Pancreas (tissue), 10 donors: ENCODE results near the gene TMED1. TPM values are rescaled to one million over a fixed set of nuclear protein-coding genes. Genes with fewer than 3 reads are reported as not detected.

Experiments
- ATAC-seq, 4 donors: fragments of 200-7000 bp; cut with Tn5 transposase; one replicate each; pipeline versions ENCODE4 v1.8.0 to v1.9.1; 2020; ENCODE audit warnings: mild to moderate bottlenecking in 4 of 4, moderate library complexity in 4 of 4
- DNase-seq, 6 donors: peaks; one replicate each; pipeline ENCODE4 v3.0.0-alpha.2; 2020
- FAIRE-seq: peaks from 2 replicates; lab custom pipeline; 2012; peaks lifted over from hg19 to GRCh38; lab: Jason Lieb, UNC
- H3K27ac ChIP-seq, 4 donors: fragments of 200-600 bp; sonication (generic); 1 replicate in 3 of 4; 2 replicates in 1 of 4; pipeline versions ENCODE4 v1.5.0 to v1.8.0; 2020
- H3K27me3 ChIP-seq, 4 donors: fragments of 200-600 bp; one replicate each; pipeline ENCODE4 v1.8.0; 2021
- H3K36me3 ChIP-seq, 3 donors: fragments of 200-600 bp; sonication (generic) in 1 of 3; one replicate each; pipeline versions ENCODE4 v1.5.0 to v1.8.0; 2020 to 2021
- H3K4me1 ChIP-seq, 3 donors: fragments of 200-600 bp; one replicate each; pipeline ENCODE4 v1.8.0; 2021
- H3K4me3 ChIP-seq, 4 donors: fragments of 200-600 bp; sonication (generic) in 2 of 4; one replicate each; pipeline versions ENCODE4 v1.5.0 to v1.8.0; 2020 to 2021
- H3K9me3 ChIP-seq, 4 donors: fragments of 200-600 bp; one replicate each; pipeline ENCODE4 v1.8.0; 2021
- CTCF ChIP-seq, 4 donors: fragments of 200-600 bp; sonication (generic) in 3 of 4; IDR thresholded peaks; one replicate each; pipeline versions ENCODE4 v1.5.0 to v1.8.0; 2021; ENCODE audit warnings: antibody characterized with exemption in 4 of 4
- WGBS, 2 donors: extraction: QIAGEN DNeasy Blood & Tissue Kit; methylation state at CpG; one replicate each; pipeline ENCODE4 v1.1.7; 2013; 5-methylcytosine and 5-hydroxymethylcytosine counted together
- intact Hi-C, 3 donors: fragments of 100-400 bp; cut with DNase I; formaldehyde crosslinking; loops; one replicate each; pipeline versions ENCODE4 v1.11.1 to v1.14.2; 2022
- polyA plus RNA-seq, 2 donors: library from polyadenylated mRNA; stranded (reverse); fragments of 200-250 nt; gene quantifications; one replicate each; pipeline ENCODE4 v1.2.3, GENCODE V29; 2013
- total RNA-seq, 6 donors: library from RNA; stranded (reverse); fragmentation: NEBNext Ultra II Directional in 4 of 6; extraction: Animal tissue kit (Norgen Biotek cat#: 25700) in 4 of 6; gene quantifications; one replicate each; pipeline versions ENCODE4 v1.2.1 to v1.2.4, GENCODE V29; 2021 to 2023
- donor health status: healthy with polysubstance abuse.
- donor health status: DM: no; HTN: no; CAD: no; lungs with moderate emphysema.
- donor health status: DM: no; HTN: no; CAD: no.
- donor health status: control.
- donor health status: control.
- donor health status: Bipolar disorder and iron deficiency.
- donor health status: DM: yes; HTN: yes; CAD: no.
- donor health status: DM: no; HTN: no; CAD: no.
- donor health status: DM: no; HTN: no; CAD: no.
- donor health status: DM: yes; HTN: yes; CAD: no.

TMED1 gene
- total and polyA plus RNA-seq, 8 donors: 13.6 to 32.3 (median 20.4) TPM

GRCh38 chr19:10831987-10832938 is 3.7 kb downstream of the TMED1 start:
- Histone ChIP-seq H3K36me3 (peaks cover 0 to 30% (median 2%) of the 10 kb centered on the region in 3 donors), H3K27me3 (no peaks in the 10 kb centered on the region)

GRCh38 chr19:10830931-10831779 is 4.9 kb downstream of the TMED1 start:
- DNase-seq (peak in 1 of 6 donors; percentile 76), ATAC-seq (no peak), FAIRE-seq (no peak)
- intact Hi-C loops: loop anchor here in 1 of 3 donors (10.0 kb wide), 1 partner anchor 116 kb away; the partner anchor contains the start of gene DNM2
- no peaks in the 10 kb centered on the region for H3K27me3 ChIP-seq
- H3K36me3 ChIP-seq: peaks cover 0 to 40% (median 2%) of the 10 kb centered on the region in 3 donors
- TF ChIP-seq CTCF (IDR thresholded peaks at IDR 0.05): no peak
- no peak overlapping the region for H3K27ac ChIP-seq
- no peaks in the 10 kb centered on the region for H3K9me3 ChIP-seq
- 84 to 89% methylated on average over 31 to 33 of the region's 33 CpGs for WGBS, 2 donors
- H3K4me3 ChIP-seq: no peak overlapping the region
- no peaks in the 10 kb centered on the region for H3K4me1 ChIP-seq

More at GRCh38 chr19:10831987-10832938, 3.7 kb downstream of the TMED1 start:
- TF ChIP-seq CTCF (IDR thresholded peaks at IDR 0.05): no peak
- FAIRE-seq (no peak), ATAC-seq (no peak), DNase-seq (peak in 1 of 6 donors; percentile 59)
- Histone ChIP-seq H3K4me1 (no peaks in the 10 kb centered on the region), H3K27ac (no peak overlapping the region), H3K4me3 (no peak overlapping the region), H3K9me3 (no peaks in the 10 kb centered on the region)
- WGBS, 2 donors: 81 to 83% methylated on average over 28 of the region's 28 CpGs
- intact Hi-C loops: loop anchor here in 1 of 3 donors (10.0 kb wide), 1 partner anchor 117 kb away; the partner anchor contains the start of gene DNM2

GRCh38 chr19:10830370-10830769 is 5.6 kb downstream of the TMED1 start:
- H3K27me3 ChIP-seq: no peaks in the 10 kb centered on the region
- no peaks in the 10 kb centered on the region for H3K9me3 ChIP-seq
- intact Hi-C loops: loop anchor here in 1 of 3 donors (10.0 kb wide), 1 partner anchor 116 kb away; the partner anchor contains the start of gene DNM2
- ATAC-seq (no peak), FAIRE-seq (no peak), DNase-seq (peak in 1 of 6 donors; percentile 58)
- WGBS, 2 donors: 84 to 85% methylated on average over 7 of the region's 7 CpGs
- H3K4me1 ChIP-seq: no peaks in the 10 kb centered on the region
- H3K4me3 ChIP-seq: no peak overlapping the region
- H3K27ac ChIP-seq: no peak overlapping the region
- TF ChIP-seq CTCF (IDR thresholded peaks at IDR 0.05): no peak
- H3K36me3 ChIP-seq: peaks cover 2 to 48% (median 2%) of the 10 kb centered on the region in 3 donors

- H3K36me3 ChIP-seq: peaks cover 2 to 52% (median 6%) of the 10 kb centered on the region in 3 donors
- 90 to 92% methylated on average over 13 to 16 of the region's 16 CpGs for WGBS, 2 donors
- FAIRE-seq (no peak), DNase-seq (peak in 1 of 6 donors; percentile 69), ATAC-seq (no peak)
- intact Hi-C loops: loop anchor here in 1 of 3 donors (10.0 kb wide), 1 partner anchor 115 kb away; the partner anchor contains the start of gene DNM2
- no peak for TF ChIP-seq CTCF (IDR thresholded peaks at IDR 0.05)
- H3K4me3 ChIP-seq: no peak overlapping the region
- no peak overlapping the region for H3K27ac ChIP-seq
- no peaks in the 10 kb centered on the region for H3K4me1 ChIP-seq
- H3K27me3 ChIP-seq: no peaks in the 10 kb centered on the region
- no peaks in the 10 kb centered on the region for H3K9me3 ChIP-seq
Observed at GRCh38 chr19:10829967-10830366, 6.0 kb downstream of the TMED1 start.
